GM18499 (cell line): ENCODE data around the gene NAV2.
A peak's percentile ranks its signal among the peaks of the same experiment; 100 is the strongest.
"Not testable (repeated sequence)": the region's sequence is repeated elsewhere in the genome, so short reads cannot be mapped to it uniquely, and the experiment has no call there.

Source experiments
- ATAC-seq: cut with Tn5 transposase; IDR thresholded peaks from one replicate; pipeline ENCODE4 v1.9.1; 2021; ENCODE audit warnings: moderate number of reproducible peaks; ENCODE audit not compliant: insufficient read depth, unreplicated experiment

Gene NAV2

GRCh38 chr11:19878520-19878919, 165.9 kb downstream of the NAV2 start:
- no peak for ATAC-seq

DNA sequence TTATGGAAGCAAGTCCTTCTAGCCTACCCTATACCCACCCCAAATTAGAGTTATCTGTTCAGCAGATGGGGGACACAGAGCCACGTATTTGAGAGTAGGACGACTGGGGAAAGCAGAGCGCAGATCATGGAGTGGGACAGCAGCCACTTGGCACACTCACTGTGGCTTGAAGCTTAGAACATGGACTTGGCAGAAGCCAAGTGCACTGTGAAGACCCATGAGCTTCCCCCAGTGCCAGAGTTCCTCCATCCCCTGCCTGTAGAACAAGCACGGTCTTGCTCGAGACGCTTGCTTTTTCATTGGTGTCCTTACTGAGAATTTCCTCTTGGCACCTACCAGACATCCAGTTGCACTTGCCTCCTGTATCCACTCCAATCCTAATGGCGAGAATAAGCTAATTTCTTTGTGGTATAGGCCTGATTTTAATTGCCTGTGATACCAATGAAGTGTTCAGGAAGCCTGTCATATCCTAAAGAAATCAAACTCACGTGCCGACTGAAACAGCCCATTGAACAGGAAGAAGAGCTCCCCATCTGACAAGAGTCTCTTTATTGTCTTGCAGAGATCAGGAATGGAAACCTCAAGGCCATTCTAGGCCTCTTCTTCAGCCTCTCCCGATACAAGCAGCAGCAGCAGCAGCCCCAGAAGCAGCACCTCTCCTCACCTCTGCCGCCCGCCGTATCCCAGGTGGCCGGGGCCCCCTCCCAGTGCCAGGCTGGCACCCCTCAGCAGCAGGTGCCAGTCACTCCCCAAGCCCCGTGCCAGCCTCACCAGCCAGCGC, 166.9 kb downstream of the NAV2 start:
- ATAC-seq, result no peak

DNA sequence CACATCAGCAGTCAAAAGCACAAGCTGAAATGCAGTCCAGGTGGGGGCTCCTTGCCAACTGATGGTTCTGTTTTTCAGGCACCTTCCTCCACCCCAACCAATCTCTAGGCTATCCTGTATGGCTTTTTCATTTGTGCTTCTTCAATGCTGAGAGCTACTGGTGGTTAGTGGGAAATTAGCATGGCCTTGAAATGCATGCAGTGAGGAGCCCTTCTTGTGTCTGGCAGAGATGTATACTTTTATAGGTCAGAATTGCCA, 167.4 kb downstream of the NAV2 start:
- no peak for ATAC-seq

GRCh38 chr11:19881177-19881576, 168.5 kb downstream of the NAV2 start:
- no peak for ATAC-seq

- no peak for ATAC-seq
Measured at GRCh38 chr11:19882356-19882755, 169.7 kb downstream of the NAV2 start.

DNA sequence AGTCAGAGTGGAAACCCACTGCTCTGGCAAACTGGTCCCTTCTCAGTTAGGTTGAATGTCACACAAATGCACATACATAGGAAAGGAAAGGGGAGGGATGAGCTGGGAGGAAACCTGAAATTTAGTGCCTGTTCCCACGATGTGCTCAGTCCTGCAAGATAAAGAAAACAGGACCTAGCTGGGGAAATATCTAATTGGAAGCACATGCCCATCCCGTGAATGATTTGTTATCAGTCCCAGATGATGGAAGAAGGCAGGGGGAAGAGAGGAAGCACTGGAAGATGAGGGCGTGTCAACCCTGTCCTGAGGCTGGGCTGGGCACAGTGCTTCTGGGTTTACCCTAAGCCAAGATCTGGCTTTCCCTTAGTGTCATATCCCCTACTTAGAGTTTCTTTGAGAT, 173.9 kb downstream of the NAV2 start:
- no peak for ATAC-seq

DNA sequence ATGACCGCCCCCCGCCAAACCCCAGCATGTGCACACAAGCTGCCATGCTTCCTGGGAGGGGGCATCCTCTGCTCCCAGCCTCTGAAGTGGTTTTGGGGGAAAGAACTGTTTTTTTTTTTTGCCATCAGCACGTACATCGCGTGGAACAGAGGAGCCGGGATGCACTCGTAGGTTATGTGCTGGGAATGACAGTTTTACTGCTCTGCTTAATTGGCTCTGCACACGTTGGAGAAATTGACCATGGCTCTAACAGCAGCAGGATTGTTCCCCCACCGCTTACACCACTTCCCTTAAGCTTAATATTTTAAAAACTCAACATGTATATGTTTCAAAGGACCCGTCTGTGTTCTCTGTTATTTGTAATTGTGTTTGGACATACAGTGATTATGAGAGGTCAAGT, 175.2 kb downstream of the NAV2 start:
- ATAC-seq, result no peak

- no peak for ATAC-seq
Measured at GRCh38 chr11:19889531-19889930, 176.9 kb downstream of the NAV2 start.

GRCh38 chr11:19890308-19890707, 177.7 kb downstream of the NAV2 start:
- no peak for ATAC-seq

DNA sequence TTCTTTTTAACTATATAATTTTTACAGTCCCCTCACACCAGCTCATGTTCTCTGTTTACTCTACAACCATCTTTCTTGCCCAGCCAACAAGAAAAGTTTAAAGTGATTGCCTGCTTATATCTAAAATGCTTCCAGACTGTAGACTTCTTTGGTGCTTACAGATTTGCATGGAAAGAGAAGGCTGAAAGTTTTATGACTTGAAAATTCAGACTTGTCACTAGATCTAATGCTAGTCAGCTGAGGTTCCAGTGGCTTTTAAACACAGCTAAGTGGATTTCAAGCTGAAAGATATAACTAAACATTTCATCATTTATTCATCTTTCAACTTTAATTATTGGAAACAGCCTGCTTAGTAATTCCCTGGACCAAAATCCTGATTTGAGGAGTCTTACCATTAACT, 178.4 kb downstream of the NAV2 start:
- no peak for ATAC-seq

GRCh38 chr11:19892387-19892786, 179.8 kb downstream of the NAV2 start:
- ATAC-seq, result no peak

- ATAC-seq, result no peak
Measured at GRCh38 chr11:19892876-19893275, 180.2 kb downstream of the NAV2 start.

GRCh38 chr11:19894404-19894803, 181.8 kb downstream of the NAV2 start:
- ATAC-seq, result no peak

DNA sequence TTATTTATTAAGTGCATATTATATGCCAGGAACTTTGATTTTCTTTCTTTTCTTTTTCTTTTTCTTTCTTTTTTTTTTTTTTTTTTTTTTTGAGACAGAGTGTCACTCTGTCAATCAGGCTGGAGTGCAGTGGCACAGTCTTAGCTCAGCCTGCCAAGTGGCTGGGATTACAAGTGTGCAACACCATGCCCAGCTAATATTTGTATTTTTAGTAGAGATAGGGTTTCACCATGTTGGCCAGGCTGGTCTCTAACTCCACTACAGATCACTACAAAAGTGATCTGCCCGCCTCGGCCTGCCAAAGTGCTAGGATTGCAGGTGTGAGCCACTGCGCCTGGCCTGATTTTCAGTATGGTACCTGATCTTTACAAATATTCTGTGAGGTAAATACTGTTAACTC, 182.4 kb downstream of the NAV2 start:
- not testable (repeated sequence) for ATAC-seq

DNA sequence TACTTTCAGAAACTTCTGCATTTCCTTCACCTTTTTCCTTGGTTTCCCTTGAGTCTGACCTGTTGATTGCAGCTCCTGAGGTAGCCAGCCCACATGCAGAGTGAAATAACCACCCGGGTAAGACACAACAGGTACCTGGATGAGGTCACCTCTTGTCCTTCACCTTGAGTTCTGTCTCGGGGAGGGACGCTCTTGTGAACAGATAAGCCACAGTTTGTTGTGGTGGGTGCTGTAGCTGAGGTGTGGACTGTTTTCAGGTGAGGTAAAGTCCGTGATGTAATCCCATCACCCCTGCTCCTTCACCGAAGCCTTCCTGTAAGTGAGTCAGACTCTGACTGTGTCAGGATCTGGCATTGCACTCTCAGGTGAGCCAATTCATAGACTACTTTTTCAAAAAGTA, 183.1 kb downstream of the NAV2 start:
- ATAC-seq, result no peak

GRCh38 chr11:19903620-19904069, 191.0 kb downstream of the NAV2 start:
- ATAC-seq, result no peak

- no peak for ATAC-seq
Measured at GRCh38 chr11:19905280-19905853, 192.7 kb downstream of the NAV2 start.

GRCh38 chr11:19906126-19906525, 193.5 kb downstream of the NAV2 start:
- no peak for ATAC-seq

- peak; percentile 55 for ATAC-seq
Measured at GRCh38 chr11:19907008-19907579, 194.5 kb downstream of the NAV2 start.

DNA sequence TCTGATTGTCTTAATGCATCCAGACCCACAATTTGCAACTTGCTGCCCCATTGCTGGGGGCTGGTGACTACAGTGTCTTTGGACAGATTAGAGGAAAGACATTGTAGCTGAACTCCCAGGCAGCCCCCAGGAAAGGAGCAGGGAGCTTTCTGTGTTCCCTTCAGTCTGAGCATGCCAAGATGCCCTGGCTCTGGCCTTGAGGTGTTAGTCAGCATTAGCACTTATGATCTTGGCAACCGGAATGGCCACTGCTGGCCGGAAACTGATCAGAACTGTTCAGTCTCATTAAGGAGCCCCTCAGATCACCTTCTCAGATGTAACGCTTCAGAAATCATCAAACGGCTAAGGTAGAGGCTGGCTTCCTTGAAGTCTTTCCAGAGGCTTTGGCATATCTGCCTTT, 195.2 kb downstream of the NAV2 start:
- no peak for ATAC-seq

- no peak for ATAC-seq
Measured at GRCh38 chr11:19910931-19911330, 198.3 kb downstream of the NAV2 start.
